HCT116 (cell line): ENCODE data around the gene POPDC2. TPM values are rescaled to one million over a fixed set of nuclear protein-coding genes. Genes with fewer than 3 reads are reported as not detected.

ENCODE experiments used
- ATAC-seq: fragments of 200-7000 bp; cut with Tn5 transposase; 2 replicates; pipeline ENCODE4 v1.9.1; 2020; ENCODE audit warnings: mild to moderate bottlenecking, moderate library complexity
- BruUV-seq: library from RNA; stranded (reverse); fragments of 400-500 nt; replicated peaks from 2 replicates; lab custom pipeline; 2021; lab: Mats Ljungman, UMichigan
- CTCF ChIA-PET: fragments of 300-600 bp; sonication (Branson Sonifier 250); formaldehyde crosslinking; loops from one replicate; lab custom pipeline; 2021; ENCODE audit warnings: antibody characterized with exemption; lab: Charles Lee
- POLR2A ChIA-PET: fragments of 300-600, 350-600 bp; sonication (Branson Sonifier 250); formaldehyde crosslinking; loops from one replicate; lab custom pipeline; 2021; ENCODE audit warnings: antibody characterized with exemption; lab: Charles Lee
- RAD21 ChIA-PET, 2 experiments: fragments of 300-600 bp; sonication (Branson Sonifier 250); formaldehyde crosslinking; loops; one replicate each; lab custom pipeline; 2023; ENCODE audit warnings: low total read pairs in 2 of 2; ENCODE audit not compliant: uncharacterized antibody in 2 of 2, unreplicated experiment in 2 of 2, low non-redundant PET in 1 of 2; lab: Charles Lee
- DNase-seq: peaks from one replicate; pipeline ENCODE4 v3.0.0-alpha.2; 2010; ENCODE audit warnings: low read depth, low spot score
- H2AFZ ChIP-seq: fragments of 200-600 bp; shearing (Covaris generic), sonication (generic); 2 replicates; pipeline ENCODE4 v1.6.1; 2017; ENCODE audit warnings: low read depth, mixed run types, mixed read lengths, antibody characterized with exemption, low read length; ENCODE audit not compliant: poor library complexity, severe bottlenecking
- H3K27ac ChIP-seq: 2 replicates; pipeline ENCODE4 v1.5.1; 2012; ENCODE audit warnings: low read depth, low read length
- H3K27me3 ChIP-seq: fragments of 200-600 bp; sonication (generic); 2 replicates; pipeline ENCODE4 v1.6.1; 2016; ENCODE audit warnings: mixed run types, low read length, mixed read lengths; ENCODE audit not compliant: insufficient read depth
- H3K36me3 ChIP-seq, 2 experiments: fragments of 200-500 bp in 1 of 2; fragments of 200-600 bp in 1 of 2; sonication (Bioruptor generic) in 1 of 2; sonication (generic) in 1 of 2; 2 replicates each; pipeline versions ENCODE4 v1.5.1 to v1.6.1; 2014 to 2016; ENCODE audit warnings: low read length in 2 of 2, inconsistent platforms in 1 of 2, mixed read lengths in 1 of 2, mixed run types in 1 of 2; ENCODE audit not compliant: insufficient read depth in 2 of 2, control insufficient read depth in 1 of 2
- H3K4me1 ChIP-seq, 2 experiments: fragments of 200-600 bp in 1 of 2; sonication (generic) in 1 of 2; 2 replicates each; pipeline versions ENCODE4 v1.5.1 to v1.6.1; 2012 to 2017; ENCODE audit warnings: low read length in 2 of 2, inconsistent platforms in 1 of 2, mild to moderate bottlenecking in 1 of 2, mixed read lengths in 1 of 2, mixed run types in 1 of 2, moderate library complexity in 1 of 2; ENCODE audit not compliant: insufficient read depth in 2 of 2, control insufficient read depth in 1 of 2
- H3K4me2 ChIP-seq: fragments of 200-600 bp; sonication (generic); 2 replicates; pipeline ENCODE4 v1.6.1; 2017; ENCODE audit warnings: mixed run types, low read length, mixed read lengths
- H3K4me3 ChIP-seq, 2 experiments: fragments of 200-600 bp in 1 of 2; sonication (generic) in 1 of 2; replicated peaks in 1 of 2; 2 replicates each; pipeline ENCODE4 v1.5.1; 2011 to 2016; ENCODE audit warnings: low read length in 2 of 2, control low read depth in 1 of 2, low read depth in 1 of 2, mild to moderate bottlenecking in 1 of 2, mixed read lengths in 1 of 2, mixed run types in 1 of 2
- H3K79me2 ChIP-seq: fragments of 200-600 bp; sonication (generic); 2 replicates; pipeline ENCODE4 v1.6.1; 2017; ENCODE audit warnings: mild to moderate bottlenecking, mixed run types, low read length, moderate library complexity, mixed read lengths; ENCODE audit not compliant: insufficient read depth
- H3K9ac ChIP-seq: fragments of 200-600 bp; sonication (generic); 2 replicates; pipeline ENCODE4 v1.6.1; 2016; ENCODE audit warnings: low read length, mixed read lengths
- H3K9me2 ChIP-seq: fragments of 200-600 bp; sonication (generic), shearing (Covaris generic); 2 replicates; pipeline ENCODE4 v1.6.1; 2017; ENCODE audit warnings: mixed run types, mild to moderate bottlenecking, moderate library complexity; ENCODE audit not compliant: insufficient read depth
- H3K9me3 ChIP-seq, 2 experiments: fragments of 200-500 bp in 1 of 2; fragments of 200-600 bp in 1 of 2; sonication (Bioruptor generic) in 1 of 2; sonication (generic) in 1 of 2; 2 replicates each; pipeline ENCODE4 v1.6.1; 2014 to 2017; ENCODE audit warnings: low read length in 2 of 2, mixed read lengths in 2 of 2, inconsistent platforms in 1 of 2, low read depth in 1 of 2, mild to moderate bottlenecking in 1 of 2, mixed run types in 1 of 2, moderate library complexity in 1 of 2; ENCODE audit not compliant: control insufficient read depth in 1 of 2, insufficient read depth in 1 of 2
- H4K20me1 ChIP-seq: fragments of 200-600 bp; sonication (generic), shearing (Covaris generic); 2 replicates; pipeline ENCODE4 v1.6.1; 2017; ENCODE audit warnings: mixed run types, mild to moderate bottlenecking, moderate library complexity; ENCODE audit not compliant: insufficient read depth
- CBX3 ChIP-seq: IDR thresholded peaks from 2 replicates; pipeline ENCODE4 v1.6.1; 2012; ENCODE audit warnings: low read depth
- CEBPB ChIP-seq: IDR thresholded peaks from 2 replicates; pipeline ENCODE4 v1.6.1; 2012; ENCODE audit warnings: low read depth
- EZH2 ChIP-seq: fragments of 200-600 bp; sonication (generic); IDR thresholded peaks from 2 replicates; pipeline ENCODE4 v1.6.1; 2017; ENCODE audit warnings: antibody characterized with exemption, mixed run types
- FOSL1 ChIP-seq: IDR thresholded peaks from 2 replicates; pipeline ENCODE4 v1.6.1; 2012; ENCODE audit warnings: low read depth
- JUND ChIP-seq: IDR thresholded peaks from 2 replicates; pipeline ENCODE4 v1.6.1; 2012
- POLR2A ChIP-seq: IDR thresholded peaks from 2 replicates; pipeline ENCODE4 v1.7.0; 2011; ENCODE audit warnings: borderline replicate concordance; ENCODE audit not compliant: insufficient read depth, insufficient read length; ENCODE audit errors: extremely low read depth
- RAD21 ChIP-seq: IDR thresholded peaks from 2 replicates; pipeline ENCODE4 v1.6.1; 2012; ENCODE audit warnings: low read depth, mild to moderate bottlenecking
- SIN3A ChIP-seq: IDR thresholded peaks from 2 replicates; pipeline ENCODE4 v1.6.1; 2012; ENCODE audit warnings: low read depth
- SP1 ChIP-seq: IDR thresholded peaks from 2 replicates; pipeline ENCODE4 v1.6.1; 2012; ENCODE audit warnings: low read depth
- SRF ChIP-seq: IDR thresholded peaks from 2 replicates; pipeline ENCODE4 v1.6.1; 2012; ENCODE audit warnings: low read depth
- TCF7L2 ChIP-seq: IDR thresholded peaks from 2 replicates; pipeline ENCODE4 v1.7.0; 2011; ENCODE audit warnings: borderline replicate concordance, inconsistent platforms; ENCODE audit not compliant: insufficient read depth, insufficient read length; ENCODE audit errors: extremely low read depth
- ZFX ChIP-seq: fragments of 450-650 bp; IDR thresholded peaks from 2 replicates; pipeline ENCODE4 v1.6.1; 2017
- ZNF274 ChIP-seq: fragments of 200-500 bp; sonication (Bioruptor generic); IDR thresholded peaks from 2 replicates; pipeline ENCODE4 v1.6.1; 2014; ENCODE audit warnings: mild to moderate bottlenecking, low read depth, low read length, inconsistent platforms
- intact Hi-C: fragments of 100-400 bp; cut with micrococcal nuclease; formaldehyde crosslinking; loops from 2 replicates; pipeline ENCODE4 v1.10.0; 2022
- total RNA-seq: library from RNA; stranded (reverse); gene quantifications from one replicate; pipeline ENCODE4 v1.2.1, GENCODE V29; 2021; ENCODE audit not compliant: unreplicated experiment
- TF ChIP-seq, protein P1 (sequence below): IDR thresholded peaks from 2 replicates; pipeline ENCODE4 v1.6.1; 2012; ENCODE audit warnings: low read depth
- TF ChIP-seq, protein P2 (sequence below), 3 experiments: fragments of 200-600 bp in 1 of 3; sonication (generic) in 1 of 3; IDR thresholded peaks in 2 of 3; conservative IDR thresholded peaks in 1 of 3; 2 replicates each; pipeline ENCODE4 v1.5.1; 2012 to 2017; ENCODE audit warnings: low read depth in 2 of 3, low read length in 2 of 3, antibody characterized with exemption in 1 of 3, borderline replicate concordance in 1 of 3, control low read depth in 1 of 3, mild to moderate bottlenecking in 1 of 3, mixed read lengths in 1 of 3, mixed run types in 1 of 3, moderate library complexity in 1 of 3; ENCODE audit not compliant: insufficient read depth in 1 of 3
- TF ChIP-seq, protein P3 (sequence below): IDR thresholded peaks from 2 replicates; pipeline ENCODE4 v1.6.1; 2011; ENCODE audit warnings: mild to moderate bottlenecking, low read length, moderate library complexity; ENCODE audit not compliant: insufficient replicate concordance; ENCODE audit errors: extremely low read depth
- TF ChIP-seq, protein P4 (sequence below): IDR thresholded peaks from 2 replicates; pipeline ENCODE4 v1.6.1; 2012
- TF ChIP-seq, protein P5 (sequence below): IDR thresholded peaks from 2 replicates; pipeline ENCODE4 v1.6.1; 2012

POPDC2 gene
- total RNA-seq, 1 experiment from 2014 or later: 1.6 TPM

DNA sequence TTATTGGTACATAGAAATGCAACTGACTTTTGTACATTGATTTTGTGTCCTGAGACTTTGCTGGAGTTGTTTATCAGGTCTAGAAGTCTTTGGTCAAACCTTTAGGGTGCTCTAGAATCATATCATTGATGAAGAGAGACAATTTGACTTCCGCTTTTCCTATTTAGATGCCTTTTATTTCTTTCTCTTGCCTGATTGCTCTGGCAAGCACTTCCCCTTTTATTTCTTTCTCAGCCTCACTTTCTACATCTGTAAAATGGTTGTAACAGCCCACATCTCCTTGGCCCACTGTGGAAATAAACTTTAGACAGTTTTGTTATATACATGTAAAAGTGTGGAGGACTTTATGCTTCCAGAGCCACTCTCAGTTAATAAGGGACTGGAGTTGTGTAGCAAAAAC, 48.7 kb downstream of the POPDC2 start:
- ChIA-PET POLR2A (no interaction called here), CTCF (no interaction called here), RAD21 (no interaction called here)
- Histone ChIP-seq H3K4me3 (no peak overlapping the region), H3K27ac (no peak overlapping the region), H2AFZ (no peak overlapping the region), H3K27me3 (peaks cover 6% of the 10 kb centered on the region; the same call in 1 of the 2 replicates), H3K4me1 (no peaks in the 10 kb centered on the region), H3K4me2 (no peak overlapping the region), H3K36me3 (no peaks in the 10 kb centered on the region), H3K79me2 (no peaks in the 10 kb centered on the region), H4K20me1 (no peaks in the 10 kb centered on the region), H3K9me2 (no peaks in the 10 kb centered on the region), H3K9me3 (no peaks in the 10 kb centered on the region; a peak in 1 of 4 replicates), H3K9ac (no peak overlapping the region)
- no peak for TF ChIP-seq ZNF274
- TF ChIP-seq SRF: no peak
- no peak for TF ChIP-seq TCF7L2
- TF ChIP-seq, protein P1, sequence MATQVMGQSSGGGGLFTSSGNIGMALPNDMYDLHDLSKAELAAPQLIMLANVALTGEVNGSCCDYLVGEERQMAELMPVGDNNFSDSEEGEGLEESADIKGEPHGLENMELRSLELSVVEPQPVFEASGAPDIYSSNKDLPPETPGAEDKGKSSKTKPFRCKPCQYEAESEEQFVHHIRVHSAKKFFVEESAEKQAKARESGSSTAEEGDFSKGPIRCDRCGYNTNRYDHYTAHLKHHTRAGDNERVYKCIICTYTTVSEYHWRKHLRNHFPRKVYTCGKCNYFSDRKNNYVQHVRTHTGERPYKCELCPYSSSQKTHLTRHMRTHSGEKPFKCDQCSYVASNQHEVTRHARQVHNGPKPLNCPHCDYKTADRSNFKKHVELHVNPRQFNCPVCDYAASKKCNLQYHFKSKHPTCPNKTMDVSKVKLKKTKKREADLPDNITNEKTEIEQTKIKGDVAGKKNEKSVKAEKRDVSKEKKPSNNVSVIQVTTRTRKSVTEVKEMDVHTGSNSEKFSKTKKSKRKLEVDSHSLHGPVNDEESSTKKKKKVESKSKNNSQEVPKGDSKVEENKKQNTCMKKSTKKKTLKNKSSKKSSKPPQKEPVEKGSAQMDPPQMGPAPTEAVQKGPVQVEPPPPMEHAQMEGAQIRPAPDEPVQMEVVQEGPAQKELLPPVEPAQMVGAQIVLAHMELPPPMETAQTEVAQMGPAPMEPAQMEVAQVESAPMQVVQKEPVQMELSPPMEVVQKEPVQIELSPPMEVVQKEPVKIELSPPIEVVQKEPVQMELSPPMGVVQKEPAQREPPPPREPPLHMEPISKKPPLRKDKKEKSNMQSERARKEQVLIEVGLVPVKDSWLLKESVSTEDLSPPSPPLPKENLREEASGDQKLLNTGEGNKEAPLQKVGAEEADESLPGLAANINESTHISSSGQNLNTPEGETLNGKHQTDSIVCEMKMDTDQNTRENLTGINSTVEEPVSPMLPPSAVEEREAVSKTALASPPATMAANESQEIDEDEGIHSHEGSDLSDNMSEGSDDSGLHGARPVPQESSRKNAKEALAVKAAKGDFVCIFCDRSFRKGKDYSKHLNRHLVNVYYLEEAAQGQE: no peak
- no peak for TF ChIP-seq RAD21
- TF ChIP-seq, protein P2, sequence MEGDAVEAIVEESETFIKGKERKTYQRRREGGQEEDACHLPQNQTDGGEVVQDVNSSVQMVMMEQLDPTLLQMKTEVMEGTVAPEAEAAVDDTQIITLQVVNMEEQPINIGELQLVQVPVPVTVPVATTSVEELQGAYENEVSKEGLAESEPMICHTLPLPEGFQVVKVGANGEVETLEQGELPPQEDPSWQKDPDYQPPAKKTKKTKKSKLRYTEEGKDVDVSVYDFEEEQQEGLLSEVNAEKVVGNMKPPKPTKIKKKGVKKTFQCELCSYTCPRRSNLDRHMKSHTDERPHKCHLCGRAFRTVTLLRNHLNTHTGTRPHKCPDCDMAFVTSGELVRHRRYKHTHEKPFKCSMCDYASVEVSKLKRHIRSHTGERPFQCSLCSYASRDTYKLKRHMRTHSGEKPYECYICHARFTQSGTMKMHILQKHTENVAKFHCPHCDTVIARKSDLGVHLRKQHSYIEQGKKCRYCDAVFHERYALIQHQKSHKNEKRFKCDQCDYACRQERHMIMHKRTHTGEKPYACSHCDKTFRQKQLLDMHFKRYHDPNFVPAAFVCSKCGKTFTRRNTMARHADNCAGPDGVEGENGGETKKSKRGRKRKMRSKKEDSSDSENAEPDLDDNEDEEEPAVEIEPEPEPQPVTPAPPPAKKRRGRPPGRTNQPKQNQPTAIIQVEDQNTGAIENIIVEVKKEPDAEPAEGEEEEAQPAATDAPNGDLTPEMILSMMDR (IDR thresholded peaks at IDR 0.05 in 2 of 3, conservative IDR thresholded peaks at IDR 0.05 in 1 of 3; ENCODE audit: borderline replicate concordance in 1 of 3, insufficient read depth in 1 of 3, low read depth in 2 of 3, low read length in 2 of 3): no peak
- TF ChIP-seq, protein P3, sequence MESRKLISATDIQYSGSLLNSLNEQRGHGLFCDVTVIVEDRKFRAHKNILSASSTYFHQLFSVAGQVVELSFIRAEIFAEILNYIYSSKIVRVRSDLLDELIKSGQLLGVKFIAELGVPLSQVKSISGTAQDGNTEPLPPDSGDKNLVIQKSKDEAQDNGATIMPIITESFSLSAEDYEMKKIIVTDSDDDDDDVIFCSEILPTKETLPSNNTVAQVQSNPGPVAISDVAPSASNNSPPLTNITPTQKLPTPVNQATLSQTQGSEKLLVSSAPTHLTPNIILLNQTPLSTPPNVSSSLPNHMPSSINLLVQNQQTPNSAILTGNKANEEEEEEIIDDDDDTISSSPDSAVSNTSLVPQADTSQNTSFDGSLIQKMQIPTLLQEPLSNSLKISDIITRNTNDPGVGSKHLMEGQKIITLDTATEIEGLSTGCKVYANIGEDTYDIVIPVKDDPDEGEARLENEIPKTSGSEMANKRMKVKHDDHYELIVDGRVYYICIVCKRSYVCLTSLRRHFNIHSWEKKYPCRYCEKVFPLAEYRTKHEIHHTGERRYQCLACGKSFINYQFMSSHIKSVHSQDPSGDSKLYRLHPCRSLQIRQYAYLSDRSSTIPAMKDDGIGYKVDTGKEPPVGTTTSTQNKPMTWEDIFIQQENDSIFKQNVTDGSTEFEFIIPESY: no peak
- TF ChIP-seq, protein P4, sequence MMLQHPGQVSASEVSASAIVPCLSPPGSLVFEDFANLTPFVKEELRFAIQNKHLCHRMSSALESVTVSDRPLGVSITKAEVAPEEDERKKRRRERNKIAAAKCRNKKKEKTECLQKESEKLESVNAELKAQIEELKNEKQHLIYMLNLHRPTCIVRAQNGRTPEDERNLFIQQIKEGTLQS: no peak
- no peak for TF ChIP-seq SP1
- TF ChIP-seq, protein P5, sequence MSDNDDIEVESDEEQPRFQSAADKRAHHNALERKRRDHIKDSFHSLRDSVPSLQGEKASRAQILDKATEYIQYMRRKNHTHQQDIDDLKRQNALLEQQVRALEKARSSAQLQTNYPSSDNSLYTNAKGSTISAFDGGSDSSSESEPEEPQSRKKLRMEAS: no peak
- no peak for TF ChIP-seq POLR2A
- TF ChIP-seq EZH2: no peak
- no peak for TF ChIP-seq SIN3A
- no peak for TF ChIP-seq FOSL1
- no peak for TF ChIP-seq CEBPB
- no peak for TF ChIP-seq ZFX
- no peak for TF ChIP-seq JUND
- TF ChIP-seq CBX3: no peak
- ATAC-seq (no peak), DNase-seq (no peak)
- no TSS peak for BruUV-seq
- intact Hi-C loops: no loop called here
